HCT116 (cell line): ENCODE data around the gene EML1.

Experiments
- CBX3 ChIP-seq: IDR thresholded peaks from 2 replicates; pipeline ENCODE4 v1.6.1; 2012; ENCODE audit warnings: low read depth
- ELF1 ChIP-seq: IDR thresholded peaks from 2 replicates; pipeline ENCODE4 v1.6.1; 2012; ENCODE audit warnings: low read depth, borderline replicate concordance
- EZH2 ChIP-seq: fragments of 200-600 bp; sonication (generic); IDR thresholded peaks from 2 replicates; pipeline ENCODE4 v1.6.1; 2017; ENCODE audit warnings: antibody characterized with exemption, mixed run types
- EZH2phosphoT487 ChIP-seq: fragments of 200-600 bp; IDR thresholded peaks from 2 replicates; pipeline ENCODE4 v1.6.1; 2018; ENCODE audit warnings: antibody characterized with exemption, borderline replicate concordance
- POLR2A ChIP-seq: IDR thresholded peaks from 2 replicates; pipeline ENCODE4 v1.7.0; 2011; ENCODE audit warnings: borderline replicate concordance; ENCODE audit not compliant: insufficient read depth, insufficient read length; ENCODE audit errors: extremely low read depth
- POLR2AphosphoS5 ChIP-seq: IDR thresholded peaks from 2 replicates; pipeline ENCODE4 v1.6.1; 2011; ENCODE audit warnings: mild to moderate bottlenecking, low read depth, low read length, moderate library complexity
- SP1 ChIP-seq: IDR thresholded peaks from 2 replicates; pipeline ENCODE4 v1.6.1; 2012; ENCODE audit warnings: low read depth
- SRF ChIP-seq: IDR thresholded peaks from 2 replicates; pipeline ENCODE4 v1.6.1; 2012; ENCODE audit warnings: low read depth
- TCF7L2 ChIP-seq: IDR thresholded peaks from 2 replicates; pipeline ENCODE4 v1.7.0; 2011; ENCODE audit warnings: borderline replicate concordance, inconsistent platforms; ENCODE audit not compliant: insufficient read depth, insufficient read length; ENCODE audit errors: extremely low read depth
- YY1 ChIP-seq: IDR thresholded peaks from 2 replicates; pipeline ENCODE4 v1.6.1; 2011; ENCODE audit warnings: low read length, low read depth, moderate library complexity, mild to moderate bottlenecking; ENCODE audit not compliant: insufficient replicate concordance; ENCODE audit errors: extremely low read depth
- TF ChIP-seq, protein P1 (sequence below), 3 experiments: fragments of 200-600 bp in 1 of 3; sonication (generic) in 1 of 3; IDR thresholded peaks in 2 of 3; conservative IDR thresholded peaks in 1 of 3; 2 replicates each; pipeline ENCODE4 v1.5.1; 2012 to 2017; ENCODE audit warnings: low read depth in 2 of 3, low read length in 2 of 3, antibody characterized with exemption in 1 of 3, borderline replicate concordance in 1 of 3, control low read depth in 1 of 3, mild to moderate bottlenecking in 1 of 3, mixed read lengths in 1 of 3, mixed run types in 1 of 3, moderate library complexity in 1 of 3; ENCODE audit not compliant: insufficient read depth in 1 of 3
- TF ChIP-seq, protein P2 (sequence below): IDR thresholded peaks from 2 replicates; pipeline ENCODE4 v1.6.1; 2011; ENCODE audit warnings: mild to moderate bottlenecking, low read length, moderate library complexity; ENCODE audit not compliant: insufficient replicate concordance; ENCODE audit errors: extremely low read depth
- TF ChIP-seq, protein P3 (sequence below): IDR thresholded peaks from 2 replicates; pipeline ENCODE4 v1.6.1; 2012; ENCODE audit warnings: low read depth

DNA sequence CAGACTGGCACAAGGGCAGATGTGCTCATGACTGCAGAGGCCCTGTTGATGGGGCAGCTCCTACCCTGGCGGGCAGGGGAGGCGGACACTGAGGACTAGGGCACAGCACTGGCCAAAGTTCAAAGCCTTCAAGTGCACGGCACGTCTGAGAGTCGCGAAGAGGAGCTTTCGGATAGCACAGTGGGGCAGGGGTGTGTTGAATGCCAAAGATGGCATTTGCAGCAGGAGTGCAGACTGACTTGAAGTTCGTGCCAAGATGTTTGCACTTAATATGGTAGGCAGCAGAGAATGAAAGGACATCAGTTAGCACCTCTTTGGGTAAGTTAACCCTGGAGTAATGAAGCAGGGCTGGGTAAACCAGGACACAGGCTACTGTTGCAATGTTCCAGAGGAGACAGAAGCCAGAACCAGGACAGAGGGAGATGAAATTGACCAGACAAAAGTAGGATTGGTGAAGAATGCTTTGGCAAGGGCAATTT lies 6.7 kb upstream of the EML1 start:
- no peak for TF ChIP-seq EZH2phosphoT487
- TF ChIP-seq, protein P1, sequence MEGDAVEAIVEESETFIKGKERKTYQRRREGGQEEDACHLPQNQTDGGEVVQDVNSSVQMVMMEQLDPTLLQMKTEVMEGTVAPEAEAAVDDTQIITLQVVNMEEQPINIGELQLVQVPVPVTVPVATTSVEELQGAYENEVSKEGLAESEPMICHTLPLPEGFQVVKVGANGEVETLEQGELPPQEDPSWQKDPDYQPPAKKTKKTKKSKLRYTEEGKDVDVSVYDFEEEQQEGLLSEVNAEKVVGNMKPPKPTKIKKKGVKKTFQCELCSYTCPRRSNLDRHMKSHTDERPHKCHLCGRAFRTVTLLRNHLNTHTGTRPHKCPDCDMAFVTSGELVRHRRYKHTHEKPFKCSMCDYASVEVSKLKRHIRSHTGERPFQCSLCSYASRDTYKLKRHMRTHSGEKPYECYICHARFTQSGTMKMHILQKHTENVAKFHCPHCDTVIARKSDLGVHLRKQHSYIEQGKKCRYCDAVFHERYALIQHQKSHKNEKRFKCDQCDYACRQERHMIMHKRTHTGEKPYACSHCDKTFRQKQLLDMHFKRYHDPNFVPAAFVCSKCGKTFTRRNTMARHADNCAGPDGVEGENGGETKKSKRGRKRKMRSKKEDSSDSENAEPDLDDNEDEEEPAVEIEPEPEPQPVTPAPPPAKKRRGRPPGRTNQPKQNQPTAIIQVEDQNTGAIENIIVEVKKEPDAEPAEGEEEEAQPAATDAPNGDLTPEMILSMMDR (IDR thresholded peaks at IDR 0.05 in 2 of 3, conservative IDR thresholded peaks at IDR 0.05 in 1 of 3; ENCODE audit: borderline replicate concordance in 1 of 3, insufficient read depth in 1 of 3, low read depth in 2 of 3, low read length in 2 of 3) = no peak
- TF ChIP-seq EZH2 = no peak
- TF ChIP-seq, protein P2, sequence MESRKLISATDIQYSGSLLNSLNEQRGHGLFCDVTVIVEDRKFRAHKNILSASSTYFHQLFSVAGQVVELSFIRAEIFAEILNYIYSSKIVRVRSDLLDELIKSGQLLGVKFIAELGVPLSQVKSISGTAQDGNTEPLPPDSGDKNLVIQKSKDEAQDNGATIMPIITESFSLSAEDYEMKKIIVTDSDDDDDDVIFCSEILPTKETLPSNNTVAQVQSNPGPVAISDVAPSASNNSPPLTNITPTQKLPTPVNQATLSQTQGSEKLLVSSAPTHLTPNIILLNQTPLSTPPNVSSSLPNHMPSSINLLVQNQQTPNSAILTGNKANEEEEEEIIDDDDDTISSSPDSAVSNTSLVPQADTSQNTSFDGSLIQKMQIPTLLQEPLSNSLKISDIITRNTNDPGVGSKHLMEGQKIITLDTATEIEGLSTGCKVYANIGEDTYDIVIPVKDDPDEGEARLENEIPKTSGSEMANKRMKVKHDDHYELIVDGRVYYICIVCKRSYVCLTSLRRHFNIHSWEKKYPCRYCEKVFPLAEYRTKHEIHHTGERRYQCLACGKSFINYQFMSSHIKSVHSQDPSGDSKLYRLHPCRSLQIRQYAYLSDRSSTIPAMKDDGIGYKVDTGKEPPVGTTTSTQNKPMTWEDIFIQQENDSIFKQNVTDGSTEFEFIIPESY = no peak
- TF ChIP-seq POLR2AphosphoS5 = no peak
- no peak for TF ChIP-seq SRF
- no peak for TF ChIP-seq CBX3
- TF ChIP-seq SP1 = no peak
- no peak for TF ChIP-seq POLR2A
- TF ChIP-seq, protein P3, sequence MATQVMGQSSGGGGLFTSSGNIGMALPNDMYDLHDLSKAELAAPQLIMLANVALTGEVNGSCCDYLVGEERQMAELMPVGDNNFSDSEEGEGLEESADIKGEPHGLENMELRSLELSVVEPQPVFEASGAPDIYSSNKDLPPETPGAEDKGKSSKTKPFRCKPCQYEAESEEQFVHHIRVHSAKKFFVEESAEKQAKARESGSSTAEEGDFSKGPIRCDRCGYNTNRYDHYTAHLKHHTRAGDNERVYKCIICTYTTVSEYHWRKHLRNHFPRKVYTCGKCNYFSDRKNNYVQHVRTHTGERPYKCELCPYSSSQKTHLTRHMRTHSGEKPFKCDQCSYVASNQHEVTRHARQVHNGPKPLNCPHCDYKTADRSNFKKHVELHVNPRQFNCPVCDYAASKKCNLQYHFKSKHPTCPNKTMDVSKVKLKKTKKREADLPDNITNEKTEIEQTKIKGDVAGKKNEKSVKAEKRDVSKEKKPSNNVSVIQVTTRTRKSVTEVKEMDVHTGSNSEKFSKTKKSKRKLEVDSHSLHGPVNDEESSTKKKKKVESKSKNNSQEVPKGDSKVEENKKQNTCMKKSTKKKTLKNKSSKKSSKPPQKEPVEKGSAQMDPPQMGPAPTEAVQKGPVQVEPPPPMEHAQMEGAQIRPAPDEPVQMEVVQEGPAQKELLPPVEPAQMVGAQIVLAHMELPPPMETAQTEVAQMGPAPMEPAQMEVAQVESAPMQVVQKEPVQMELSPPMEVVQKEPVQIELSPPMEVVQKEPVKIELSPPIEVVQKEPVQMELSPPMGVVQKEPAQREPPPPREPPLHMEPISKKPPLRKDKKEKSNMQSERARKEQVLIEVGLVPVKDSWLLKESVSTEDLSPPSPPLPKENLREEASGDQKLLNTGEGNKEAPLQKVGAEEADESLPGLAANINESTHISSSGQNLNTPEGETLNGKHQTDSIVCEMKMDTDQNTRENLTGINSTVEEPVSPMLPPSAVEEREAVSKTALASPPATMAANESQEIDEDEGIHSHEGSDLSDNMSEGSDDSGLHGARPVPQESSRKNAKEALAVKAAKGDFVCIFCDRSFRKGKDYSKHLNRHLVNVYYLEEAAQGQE = no peak
- no peak for TF ChIP-seq YY1
- no peak for TF ChIP-seq ELF1
- no peak for TF ChIP-seq TCF7L2
